Activated CD4-positive, alpha-beta memory T cell treated with anti-CD3 and anti-CD28 coated beads, Interleukin-2, amount 10 ng/mL, durations not matched to agents 7 days and 5 days (primary cell): Measurements from ENCODE around the gene HPS6. TPM values are rescaled to one million over a fixed set of nuclear protein-coding genes. Genes with fewer than 3 reads are reported as not detected.

Experiments used
- CTCF ChIA-PET: fragments of 350-600 bp; sonication (Branson Sonifier 250); formaldehyde crosslinking; loops from one replicate; lab custom pipeline; 2021; ENCODE audit warnings: antibody characterized with exemption, inconsistent platforms; lab: Charles Lee
- POLR2A ChIA-PET: fragments of 350-600 bp; sonication (Branson Sonifier 250); formaldehyde crosslinking; loops from one replicate; lab custom pipeline; 2021; ENCODE audit warnings: antibody characterized with exemption; lab: Charles Lee
- DNase-seq: peaks from one replicate; pipeline ENCODE4 v3.0.0-alpha.2; 2020
- H3K27ac Mint-ChIP-seq: one replicate; pipeline ENCODE4 v1.8.0; 2021; ENCODE audit warnings: mild to moderate bottlenecking, mixed read lengths
- H3K27me3 Mint-ChIP-seq: one replicate; pipeline ENCODE4 v1.8.0; 2021; ENCODE audit warnings: mixed read lengths
- H3K36me3 Mint-ChIP-seq: one replicate; pipeline ENCODE4 v1.8.0; 2021; ENCODE audit warnings: low read depth, mixed read lengths
- H3K4me1 Mint-ChIP-seq: one replicate; pipeline ENCODE4 v1.8.0; 2021; ENCODE audit warnings: mixed read lengths
- H3K4me3 Mint-ChIP-seq: one replicate; pipeline ENCODE4 v1.8.0; 2021; ENCODE audit warnings: mild to moderate bottlenecking, mixed read lengths
- H3K9me3 Mint-ChIP-seq: one replicate; pipeline ENCODE4 v1.8.0; 2021; ENCODE audit warnings: mixed read lengths
- total RNA-seq, 2 experiments: library from RNA; stranded (reverse); gene quantifications; one replicate each; pipeline ENCODE4 v1.2.3, GENCODE V29; 2021

HPS6 gene
- total RNA-seq, 2 experiments from 2014 or later = 24.7 to 25.7 TPM

DNA sequence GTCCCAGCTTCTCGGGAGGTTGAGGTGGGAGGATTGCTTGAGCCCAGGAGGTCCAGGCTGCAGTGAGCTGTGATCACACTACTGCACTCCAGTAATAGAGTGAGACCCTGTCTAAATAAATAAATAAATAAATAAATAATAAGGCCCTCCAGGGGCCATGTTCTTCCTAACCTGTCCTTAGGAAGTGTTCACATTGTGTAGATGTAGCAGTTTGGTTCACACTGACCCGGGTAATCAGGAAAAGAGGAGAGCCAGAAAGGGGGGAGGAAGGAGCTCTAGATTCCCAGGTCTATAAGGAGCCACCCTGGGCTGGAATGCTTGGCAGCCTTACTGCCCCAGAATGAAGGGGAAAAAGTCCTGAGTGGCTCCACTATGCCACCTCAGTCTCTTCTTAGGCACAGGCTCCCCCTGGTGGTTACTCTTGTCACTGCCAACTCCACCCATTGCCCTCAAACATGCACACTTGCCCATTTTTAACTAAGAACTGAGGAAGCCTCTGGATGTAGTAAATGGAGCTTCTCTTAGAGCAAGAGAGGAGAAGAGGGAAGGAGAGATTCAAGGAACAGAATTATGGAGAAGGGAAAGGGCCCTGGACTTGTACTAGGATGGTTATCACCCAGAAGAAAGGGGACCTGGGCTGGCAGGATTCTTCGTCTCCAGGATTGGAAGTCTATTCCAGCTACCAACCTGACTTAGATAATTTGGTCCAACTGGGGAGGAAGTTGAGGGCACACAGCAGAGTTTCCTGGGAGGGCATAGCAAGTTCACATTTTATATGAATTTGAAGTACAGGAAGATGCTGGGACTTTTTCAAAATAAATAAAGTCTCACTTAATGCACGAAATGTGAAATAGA lies 7.8 kb downstream of the HPS6 start:
- H3K27me3 Mint-ChIP-seq = peaks cover 2% of the 10 kb centered on the region
- peaks cover 2% of the 10 kb centered on the region for H3K4me1 Mint-ChIP-seq
- CTCF ChIA-PET = interaction anchor here (0.6 to 4.7 kb wide), 38 partner anchors 9 to 292 kb away, joined by 3 to 52 read pairs (median 4); partner anchors contain the start of genes ARMH3 and OGA
- DNase-seq = peak; percentile 83
- POLR2A ChIA-PET = interaction anchor here (0.7 to 1.2 kb wide), 5 partner anchors 10 to 255 kb away, joined by 3 to 6 read pairs (median 4); partner anchors contain the start of genes ARMH3 and OGA
- H3K36me3 Mint-ChIP-seq = peaks cover 7% of the 10 kb centered on the region
- no peaks in the 10 kb centered on the region for H3K9me3 Mint-ChIP-seq
- no peak overlapping the region for H3K27ac Mint-ChIP-seq
- no peak overlapping the region for H3K4me3 Mint-ChIP-seq

- POLR2A ChIA-PET = interaction anchor here (1.3 kb wide), 1 partner anchor 10 kb away, joined by 4 read pairs; no protein-coding TSS in a partner anchor
- no peaks in the 10 kb centered on the region for H3K4me1 Mint-ChIP-seq
- no peak overlapping the region for H3K27ac Mint-ChIP-seq
- no peaks in the 10 kb centered on the region for H3K27me3 Mint-ChIP-seq
- no peak for DNase-seq
- no peaks in the 10 kb centered on the region for H3K36me3 Mint-ChIP-seq
- H3K4me3 Mint-ChIP-seq = no peak overlapping the region
- CTCF ChIA-PET = interaction anchor here (1.0 to 4.0 kb wide), 3 partner anchors 10 to 243 kb away, joined by 4 to 21 read pairs (median 5); no protein-coding TSS in a partner anchor
- H3K9me3 Mint-ChIP-seq = no peaks in the 10 kb centered on the region
Observed at GRCh38 chr10:102083541-102083940, 18.4 kb downstream of the HPS6 start.

- H3K4me3 Mint-ChIP-seq = no peak overlapping the region
- no peaks in the 10 kb centered on the region for H3K4me1 Mint-ChIP-seq
- no peaks in the 10 kb centered on the region for H3K27me3 Mint-ChIP-seq
- DNase-seq = no peak
- no peaks in the 10 kb centered on the region for H3K9me3 Mint-ChIP-seq
- POLR2A ChIA-PET = no interaction called here
- H3K36me3 Mint-ChIP-seq = no peaks in the 10 kb centered on the region
- CTCF ChIA-PET = interaction anchor here (0.7 kb wide), 1 partner anchor 106 kb away, joined by 6 read pairs; no protein-coding TSS in a partner anchor
- H3K27ac Mint-ChIP-seq = no peak overlapping the region
Observed at GRCh38 chr10:102085336-102085735, 20.2 kb downstream of the HPS6 start.

DNA sequence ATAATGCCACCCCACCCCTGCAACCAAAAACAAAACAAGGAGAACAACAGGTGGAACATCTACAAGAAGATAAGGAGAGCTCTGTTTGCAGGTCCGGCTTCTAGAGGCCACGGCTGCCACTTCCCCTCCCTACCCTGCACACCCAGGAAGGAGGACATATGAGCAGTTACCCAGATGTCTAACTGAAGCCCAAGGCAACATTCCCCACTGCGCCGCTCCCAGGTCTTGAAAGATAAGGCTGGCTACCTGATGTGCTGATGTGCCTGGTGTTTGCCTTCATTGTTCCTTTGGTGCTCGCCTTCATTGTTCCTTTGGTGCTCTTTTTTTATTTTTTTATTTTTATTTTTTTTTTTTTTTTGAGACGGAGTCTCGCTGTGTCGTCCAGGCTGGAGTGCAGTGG lies 21.0 kb downstream of the HPS6 start:
- Mint-ChIP-seq H3K9me3 (no peaks in the 10 kb centered on the region), H3K4me1 (no peaks in the 10 kb centered on the region), H3K27me3 (no peaks in the 10 kb centered on the region), H3K4me3 (no peak overlapping the region), H3K36me3 (no peaks in the 10 kb centered on the region), H3K27ac (no peak overlapping the region)
- DNase-seq = no peak
- ChIA-PET CTCF (no interaction called here), POLR2A (no interaction called here)

DNA sequence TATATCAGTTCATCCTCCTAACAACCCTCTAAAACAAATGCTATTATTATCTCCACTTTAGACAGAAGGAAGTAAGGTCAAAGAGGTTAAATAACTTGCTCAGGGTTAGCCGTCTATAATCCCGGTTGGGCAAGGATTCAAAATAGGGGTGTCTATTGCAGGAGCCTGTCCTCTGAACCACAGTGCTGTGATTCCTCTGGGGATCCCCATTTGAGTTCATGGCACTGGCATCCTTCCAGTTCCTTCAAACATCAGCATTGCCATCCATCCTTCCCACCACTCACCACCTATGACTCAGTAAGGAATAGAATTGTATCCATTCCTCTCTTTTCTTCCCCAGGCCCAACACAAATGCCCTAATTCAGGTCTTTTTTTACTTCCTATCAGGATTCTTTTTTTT lies 25.6 kb downstream of the HPS6 start:
- POLR2A ChIA-PET = no interaction called here
- H3K36me3 Mint-ChIP-seq = no peaks in the 10 kb centered on the region

DNA sequence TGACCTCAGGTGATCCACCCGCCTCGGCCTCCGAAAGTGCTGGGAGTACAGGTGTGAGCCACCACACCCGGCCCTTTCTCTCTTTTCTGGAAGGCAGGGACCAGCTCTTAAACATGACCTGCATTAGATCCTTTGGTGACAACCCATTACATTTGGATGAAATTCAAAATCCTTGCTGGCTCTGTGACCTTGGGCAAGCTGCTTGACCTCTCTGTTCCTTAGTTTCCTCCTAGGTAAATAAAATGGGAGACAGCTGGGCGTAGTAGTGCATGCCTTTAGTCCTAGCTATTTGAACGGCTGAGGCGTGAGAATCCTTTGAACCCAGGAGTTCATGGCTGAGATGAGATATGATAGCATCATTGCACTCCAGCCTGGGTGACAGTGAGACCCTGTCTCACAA lies 31.3 kb downstream of the HPS6 start:
- no peak for DNase-seq
- Mint-ChIP-seq H3K9me3 (no peaks in the 10 kb centered on the region), H3K4me3 (no peak overlapping the region), H3K36me3 (peaks cover 6% of the 10 kb centered on the region), H3K27ac (no peak overlapping the region), H3K27me3 (no peaks in the 10 kb centered on the region), H3K4me1 (no peaks in the 10 kb centered on the region)
- ChIA-PET CTCF (no interaction called here), POLR2A (no interaction called here)

More for the DNA sequence above, 25.6 kb downstream of the HPS6 start:
- Mint-ChIP-seq H3K4me1 (no peaks in the 10 kb centered on the region), H3K27me3 (no peaks in the 10 kb centered on the region), H3K9me3 (no peaks in the 10 kb centered on the region), H3K4me3 (no peak overlapping the region), H3K27ac (no peak overlapping the region)
- no peak for DNase-seq
- CTCF ChIA-PET = no interaction called here

GRCh38 chr10:102101152-102101551 lies 36.0 kb downstream of the HPS6 start:
- peaks cover 18% of the 10 kb centered on the region for H3K4me1 Mint-ChIP-seq
- H3K36me3 Mint-ChIP-seq = peaks cover 20% of the 10 kb centered on the region
- H3K4me3 Mint-ChIP-seq = no peak overlapping the region
- ChIA-PET POLR2A (interaction anchor here (3.4 kb wide), 1 partner anchor 13 kb away, joined by 19 read pairs; no protein-coding TSS in a partner anchor), CTCF (interaction anchor here (0.7 to 2.5 kb wide), 7 partner anchors 12 to 260 kb away, joined by 3 to 5 read pairs (median 4); no protein-coding TSS in a partner anchor)
- no peak for DNase-seq
- no peaks in the 10 kb centered on the region for H3K27me3 Mint-ChIP-seq
- H3K9me3 Mint-ChIP-seq = no peaks in the 10 kb centered on the region
- no peak overlapping the region for H3K27ac Mint-ChIP-seq

GRCh38 chr10:102102421-102102820 lies 37.3 kb downstream of the HPS6 start:
- DNase-seq = no peak
- ChIA-PET CTCF (interaction anchor here (1.0 to 2.5 kb wide), 3 partner anchors 14 to 212 kb away, joined by 3 to 5 read pairs (median 3); no protein-coding TSS in a partner anchor), POLR2A (interaction anchor here (1.6 to 3.4 kb wide), 2 partner anchors 11 to 37 kb away, joined by 3 to 19 read pairs; partner anchors contain the start of gene HPS6)
- Mint-ChIP-seq H3K36me3 (peaks cover 19% of the 10 kb centered on the region), H3K4me1 (peaks cover 19% of the 10 kb centered on the region), H3K27ac (no peak overlapping the region), H3K9me3 (no peaks in the 10 kb centered on the region), H3K4me3 (no peak overlapping the region), H3K27me3 (no peaks in the 10 kb centered on the region)

DNA sequence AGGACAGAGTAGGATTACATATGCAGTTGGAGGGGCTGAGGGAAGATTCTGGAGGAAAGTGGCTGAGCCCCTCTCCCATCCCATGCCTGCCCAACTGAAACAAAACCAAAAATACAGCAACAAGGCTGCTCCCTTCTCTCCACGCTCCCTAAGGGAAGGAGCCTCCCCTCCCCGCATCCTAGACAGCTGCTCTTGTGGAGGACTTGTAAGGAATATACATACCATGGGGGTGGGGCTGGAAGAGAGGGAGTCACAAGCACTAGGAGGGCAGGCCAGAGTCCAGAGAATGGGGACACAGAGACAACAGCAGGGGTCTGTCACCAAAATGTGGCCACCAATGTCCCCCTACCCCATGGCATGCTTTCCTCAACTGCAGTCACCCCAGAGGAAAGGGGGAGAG lies 41.8 kb downstream of the HPS6 start:
- no peaks in the 10 kb centered on the region for H3K9me3 Mint-ChIP-seq
- H3K4me3 Mint-ChIP-seq = no peak overlapping the region
- H3K27ac Mint-ChIP-seq = no peak overlapping the region
- CTCF ChIA-PET = interaction anchor here (0.6 kb wide), 1 partner anchor 1067 kb away, joined by 4 read pairs; no protein-coding TSS in a partner anchor
- no peaks in the 10 kb centered on the region for H3K27me3 Mint-ChIP-seq
- POLR2A ChIA-PET = no interaction called here
- peaks cover 23% of the 10 kb centered on the region for H3K4me1 Mint-ChIP-seq
- peaks cover 48% of the 10 kb centered on the region for H3K36me3 Mint-ChIP-seq
- DNase-seq = no peak

DNA sequence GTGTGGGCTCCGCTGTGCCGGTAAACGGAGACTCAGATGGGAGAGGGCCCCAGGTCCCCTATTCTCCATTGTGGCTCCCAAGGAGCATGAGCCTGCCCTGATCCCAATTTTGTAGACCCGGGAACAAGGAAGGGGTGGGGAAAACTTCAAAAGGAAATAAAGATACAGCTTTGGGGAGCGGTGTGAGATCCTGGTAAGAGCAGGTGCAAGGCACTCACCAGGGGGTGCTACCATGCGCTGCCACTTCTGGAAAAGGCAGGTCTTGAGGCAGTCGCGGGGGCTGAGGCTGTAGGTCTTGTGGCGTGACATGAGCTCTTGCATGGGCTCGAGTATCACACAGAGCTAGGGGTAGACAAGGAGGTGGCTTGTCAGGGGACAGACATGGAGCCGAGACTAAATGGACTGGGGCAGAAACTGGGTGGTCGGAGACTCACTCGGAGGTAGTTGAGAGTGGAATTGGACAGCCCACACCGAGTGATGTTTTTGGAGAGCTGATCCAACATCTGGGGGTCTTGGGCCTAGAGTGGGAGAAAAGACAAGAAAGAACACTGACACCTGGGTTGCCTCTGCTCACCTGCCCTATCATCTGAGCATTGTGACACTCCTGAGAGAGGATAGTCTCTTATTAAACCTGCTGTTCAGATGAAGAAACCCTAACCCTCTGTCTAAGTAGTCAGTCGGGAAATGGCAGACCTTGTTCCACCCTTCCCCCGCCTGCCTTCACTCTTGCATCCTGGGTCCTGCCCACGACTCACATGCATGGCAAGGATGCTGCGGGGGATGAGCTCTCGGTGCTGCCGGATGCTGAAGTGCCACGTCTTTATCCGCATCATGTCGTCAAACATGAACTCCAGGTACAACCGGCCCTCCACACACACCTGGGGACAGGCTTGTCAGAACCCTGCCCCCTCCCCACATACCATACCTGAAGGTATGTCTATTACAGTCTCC lies 44.3 kb downstream of the HPS6 start:
- DNase-seq = no peak
- Mint-ChIP-seq H3K27me3 (no peaks in the 10 kb centered on the region), H3K36me3 (peaks cover 53% of the 10 kb centered on the region), H3K27ac (no peak overlapping the region), H3K4me3 (no peak overlapping the region), H3K9me3 (no peaks in the 10 kb centered on the region), H3K4me1 (peaks cover 32% of the 10 kb centered on the region)
- ChIA-PET POLR2A (no interaction called here), CTCF (interaction anchor here (1.4 to 1.5 kb wide), 2 partner anchors 9 to 36 kb away, joined by 3 to 4 read pairs; no protein-coding TSS in a partner anchor)

GRCh38 chr10:102111276-102111675 lies 46.1 kb downstream of the HPS6 start:
- no peak overlapping the region for H3K27ac Mint-ChIP-seq
- no peaks in the 10 kb centered on the region for H3K27me3 Mint-ChIP-seq
- ChIA-PET CTCF (interaction anchor here (0.8 to 3.6 kb wide), 3 partner anchors 21 to 57 kb away, joined by 3 to 12 read pairs (median 4); partner anchors contain the start of gene PPRC1), POLR2A (interaction anchor here (1.0 kb wide), 1 partner anchor 11 kb away, joined by 3 read pairs; no protein-coding TSS in a partner anchor)
- H3K4me3 Mint-ChIP-seq = no peak overlapping the region
- DNase-seq = no peak
- peaks cover 46% of the 10 kb centered on the region for H3K36me3 Mint-ChIP-seq
- no peaks in the 10 kb centered on the region for H3K9me3 Mint-ChIP-seq
- peaks cover 34% of the 10 kb centered on the region for H3K4me1 Mint-ChIP-seq

GRCh38 chr10:102112210-102112817 lies 47.2 kb downstream of the HPS6 start:
- H3K27me3 Mint-ChIP-seq = no peaks in the 10 kb centered on the region
- H3K4me1 Mint-ChIP-seq = peaks cover 44% of the 10 kb centered on the region
- no peak overlapping the region for H3K27ac Mint-ChIP-seq
- ChIA-PET POLR2A (interaction anchor here (1.0 to 4.1 kb wide), 3 partner anchors 10 to 254 kb away, joined by 3 to 19 read pairs (median 4); no protein-coding TSS in a partner anchor), CTCF (interaction anchor here (0.8 to 3.6 kb wide), 4 partner anchors 20 to 272 kb away, joined by 3 to 12 read pairs (median 4); partner anchors contain the start of gene PPRC1)
- no peaks in the 10 kb centered on the region for H3K9me3 Mint-ChIP-seq
- H3K4me3 Mint-ChIP-seq = peak overlapping the region; percentile 76
- peaks cover 46% of the 10 kb centered on the region for H3K36me3 Mint-ChIP-seq
- no peak for DNase-seq
